ENCODE data around the gene TECPR2.

GRCh38 chr14:102439556-102439955, 76.8 kb downstream of the TECPR2 start:
- no peak for TF ChIP-seq CTCF (optimal IDR thresholded peaks at IDR 0.05 in 1 of 3, IDR thresholded peaks at IDR 0.05 in 1 of 3, conservative IDR thresholded peaks at IDR 0.05 in 1 of 3; ENCODE audit: extremely low read depth in 1 of 3, insufficient read depth in 2 of 3, low read length in 3 of 3)
- TF ChIP-seq EZH2 (IDR thresholded peaks at IDR 0.05; ENCODE audit: low read length): no peak
